Neutrophil (primary cell): Measurements from ENCODE around the gene LRIT2.

Experiments used
- H3K27ac ChIP-seq: fragments of 200-600 bp; sonication (generic); 2 replicates; pipeline ENCODE4 v1.5.1; 2016; ENCODE audit warnings: mild to moderate bottlenecking, moderate library complexity
- H3K27me3 ChIP-seq: fragments of 200-600 bp; sonication (generic); 2 replicates; pipeline ENCODE4 v1.6.0; 2016; ENCODE audit warnings: mild to moderate bottlenecking
- H3K36me3 ChIP-seq: fragments of 200-600 bp; sonication (generic); 2 replicates; pipeline ENCODE4 v1.5.1; 2017
- H3K4me1 ChIP-seq, 2 experiments: fragments of 200-600 bp in 1 of 2; sonication (generic) in 1 of 2; 1 replicate in 1 of 2; 2 replicates in 1 of 2; pipeline versions ENCODE4 v1.5.1 to v1.6.1; 2013 to 2016; ENCODE audit warnings: low read depth in 1 of 2, low read length in 1 of 2, mild to moderate bottlenecking in 1 of 2, moderate library complexity in 1 of 2; ENCODE audit not compliant: control insufficient read depth in 1 of 2, insufficient read depth in 1 of 2
- H3K4me3 ChIP-seq, 2 experiments: fragments of 200-600 bp in 1 of 2; sonication (generic) in 1 of 2; 1 replicate in 1 of 2; 2 replicates in 1 of 2; pipeline ENCODE4 v1.5.1; 2013 to 2016; ENCODE audit warnings: low read depth in 1 of 2, low read length in 1 of 2, mild to moderate bottlenecking in 1 of 2, moderate library complexity in 1 of 2
- H3K9me3 ChIP-seq: fragments of 200-600 bp; sonication (generic); 2 replicates; pipeline ENCODE4 v1.5.1; 2016
- CTCF ChIP-seq: fragments of 200-600 bp; sonication (generic); IDR thresholded peaks from 2 replicates; pipeline ENCODE4 v1.5.1; 2016; ENCODE audit warnings: antibody characterized with exemption

Gene LRIT2

GRCh38 chr10:84200537-84201243 is 24.7 kb downstream of the LRIT2 start:
- Histone ChIP-seq H3K27me3 (peaks cover 50% of the 10 kb centered on the region), H3K4me1 (no peaks in the 10 kb centered on the region), H3K36me3 (no peaks in the 10 kb centered on the region), H3K27ac (no peak overlapping the region), H3K4me3 (no peak overlapping the region), H3K9me3 (no peaks in the 10 kb centered on the region)
- TF ChIP-seq CTCF = no peak

- TF ChIP-seq CTCF = no peak
- Histone ChIP-seq H3K36me3 (no peaks in the 10 kb centered on the region), H3K4me1 (peaks cover 0 to 9% of the 10 kb centered on the region in 2 experiments), H3K27ac (no peak overlapping the region), H3K9me3 (no peaks in the 10 kb centered on the region), H3K4me3 (no peak overlapping the region), H3K27me3 (peaks cover 73% of the 10 kb centered on the region)
Measured at GRCh38 chr10:84198206-84198915, 27.0 kb downstream of the LRIT2 start.

GRCh38 chr10:84197643-84198042 is 27.7 kb downstream of the LRIT2 start:
- Histone ChIP-seq H3K4me3 (no peak overlapping the region), H3K27ac (no peak overlapping the region), H3K27me3 (peaks cover 81% of the 10 kb centered on the region), H3K9me3 (no peaks in the 10 kb centered on the region), H3K4me1 (peaks cover 0 to 9% of the 10 kb centered on the region in 2 experiments), H3K36me3 (no peaks in the 10 kb centered on the region)
- no peak for TF ChIP-seq CTCF

- Histone ChIP-seq H3K9me3 (no peaks in the 10 kb centered on the region), H3K27me3 (peaks cover 88% of the 10 kb centered on the region), H3K4me1 (peaks cover 0 to 9% of the 10 kb centered on the region in 2 experiments), H3K27ac (no peak overlapping the region), H3K36me3 (no peaks in the 10 kb centered on the region), H3K4me3 (no peak overlapping the region)
- no peak for TF ChIP-seq CTCF
Measured at GRCh38 chr10:84196941-84197340, 28.4 kb downstream of the LRIT2 start.

- Histone ChIP-seq H3K36me3 (no peaks in the 10 kb centered on the region), H3K4me3 (no peak overlapping the region), H3K4me1 (peaks cover 0 to 9% of the 10 kb centered on the region in 2 experiments), H3K27me3 (peaks cover 94% of the 10 kb centered on the region), H3K9me3 (no peaks in the 10 kb centered on the region), H3K27ac (no peak overlapping the region)
- no peak for TF ChIP-seq CTCF
Measured at GRCh38 chr10:84196083-84196482, 29.3 kb downstream of the LRIT2 start.
